Thyroid gland (tissue), 4 donors: ENCODE measurements around the gene USP9X. TPM values are rescaled to one million over a fixed set of nuclear protein-coding genes. Genes with fewer than 3 reads are reported as not detected.
A peak's percentile ranks its signal among the peaks of the same experiment; 100 is the strongest.
"Not testable (repeated sequence)": the region's sequence is repeated elsewhere in the genome, so short reads cannot be mapped to it uniquely, and the experiment has no call there.

ENCODE experiments used
- DNase-seq, 2 donors: peaks; one replicate each; pipeline ENCODE4 v3.0.0-alpha.2; 2019
- H3K27ac ChIP-seq, 3 donors: fragments of 200-600 bp; sonication (generic); 1 replicate in 2 of 3; 2 replicates in 1 of 3; pipeline ENCODE4 v1.5.1; 2016 to 2019; ENCODE audit warnings: mild to moderate bottlenecking in 1 of 3, moderate library complexity in 1 of 3
- H3K27me3 ChIP-seq: fragments of 200-600 bp; sonication (generic); one replicate; pipeline ENCODE4 v1.5.1; 2019
- H3K36me3 ChIP-seq, 2 donors: fragments of 200-600 bp; sonication (generic); one replicate each; pipeline ENCODE4 v1.5.1; 2016 to 2019
- H3K4me1 ChIP-seq, 2 donors: fragments of 200-600 bp; sonication (generic); one replicate each; pipeline ENCODE4 v1.5.1; 2017 to 2019
- H3K4me3 ChIP-seq, 3 donors: fragments of 200-600 bp; sonication (generic); replicated peaks in 1 of 3; 1 replicate in 2 of 3; 2 replicates in 1 of 3; pipeline ENCODE4 v1.5.1; 2016; ENCODE audit warnings: mild to moderate bottlenecking in 1 of 3
- H3K9me3 ChIP-seq: fragments of 200-600 bp; sonication (generic); one replicate; pipeline ENCODE4 v1.5.1; 2017
- POLR2A ChIP-seq, 2 donors: fragments of 450-650 bp; IDR thresholded peaks; one replicate each; pipeline ENCODE4 v1.6.1; 2017; ENCODE audit warnings: antibody characterized with exemption in 2 of 2, mild to moderate bottlenecking in 2 of 2, moderate library complexity in 1 of 2
- WGBS, 2 donors: methylation state at CpG; one replicate each; pipeline ENCODE4 v1.1.5; 2017; 5-methylcytosine and 5-hydroxymethylcytosine counted together
- intact Hi-C: fragments of 100-400 bp; cut with DNase I; formaldehyde crosslinking; loops from one replicate; pipeline ENCODE4 v1.15.1; 2023
- total RNA-seq, 4 donors: library from RNA; depleted of rRNA; stranded (reverse); fragments of >200 nt; gene quantifications; one replicate each; pipeline ENCODE4 v1.2.3, GENCODE V29; 2016
- TF ChIP-seq, protein P1 (sequence below), 6 experiments: fragments of 200-600 bp in 3 of 6; fragments of 450-650 bp in 3 of 6; sonication (generic) in 3 of 6; IDR thresholded peaks; one replicate each; pipeline ENCODE4 v1.5.1; 2016 to 2019; ENCODE audit warnings: antibody characterized with exemption in 6 of 6, mild to moderate bottlenecking in 2 of 6, inconsistent platforms in 1 of 6, moderate library complexity in 1 of 6

The USP9X gene
- total RNA-seq, 4 donors from 2014 or later = 101 to 138 (median 106) TPM

DNA sequence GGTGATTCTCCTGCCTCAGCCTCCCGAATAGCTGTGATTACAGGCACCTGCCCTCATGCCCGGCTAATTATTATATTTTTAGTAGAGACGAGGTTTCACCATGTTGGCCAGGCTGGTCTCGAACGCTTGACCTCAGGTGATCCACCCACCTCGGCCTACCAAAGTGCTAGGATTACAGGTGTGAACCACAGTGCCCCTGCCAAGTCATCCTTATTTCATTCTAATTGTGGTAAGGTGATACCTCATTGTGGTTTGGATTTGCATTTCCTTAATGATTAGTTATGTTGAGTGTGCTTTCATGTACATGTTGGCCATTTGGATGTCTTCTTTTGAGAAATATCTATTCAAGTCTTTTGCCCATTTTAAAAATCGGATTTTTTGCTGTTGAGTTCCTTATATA is 93.0 kb downstream of the USP9X start:
- Histone ChIP-seq H3K9me3 (no peaks in the 10 kb centered on the region), H3K4me1 (no peaks in the 10 kb centered on the region), H3K36me3 (peaks cover 0 to 10% of the 10 kb centered on the region in 2 donors), H3K27ac (no peak overlapping the region), H3K4me3 (no peak overlapping the region), H3K27me3 (no peaks in the 10 kb centered on the region)
- intact Hi-C loops = loop anchor here (5.0 kb wide), 1 partner anchor 74 kb away; no protein-coding TSS in a partner anchor
- 90 to 94% methylated on average over 5 to 7 of the region's 7 CpGs for WGBS, 2 donors
- TF ChIP-seq POLR2A (IDR thresholded peaks at IDR 0.05) = no peak
- TF ChIP-seq, protein P1, sequence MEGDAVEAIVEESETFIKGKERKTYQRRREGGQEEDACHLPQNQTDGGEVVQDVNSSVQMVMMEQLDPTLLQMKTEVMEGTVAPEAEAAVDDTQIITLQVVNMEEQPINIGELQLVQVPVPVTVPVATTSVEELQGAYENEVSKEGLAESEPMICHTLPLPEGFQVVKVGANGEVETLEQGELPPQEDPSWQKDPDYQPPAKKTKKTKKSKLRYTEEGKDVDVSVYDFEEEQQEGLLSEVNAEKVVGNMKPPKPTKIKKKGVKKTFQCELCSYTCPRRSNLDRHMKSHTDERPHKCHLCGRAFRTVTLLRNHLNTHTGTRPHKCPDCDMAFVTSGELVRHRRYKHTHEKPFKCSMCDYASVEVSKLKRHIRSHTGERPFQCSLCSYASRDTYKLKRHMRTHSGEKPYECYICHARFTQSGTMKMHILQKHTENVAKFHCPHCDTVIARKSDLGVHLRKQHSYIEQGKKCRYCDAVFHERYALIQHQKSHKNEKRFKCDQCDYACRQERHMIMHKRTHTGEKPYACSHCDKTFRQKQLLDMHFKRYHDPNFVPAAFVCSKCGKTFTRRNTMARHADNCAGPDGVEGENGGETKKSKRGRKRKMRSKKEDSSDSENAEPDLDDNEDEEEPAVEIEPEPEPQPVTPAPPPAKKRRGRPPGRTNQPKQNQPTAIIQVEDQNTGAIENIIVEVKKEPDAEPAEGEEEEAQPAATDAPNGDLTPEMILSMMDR (IDR thresholded peaks at IDR 0.05) = no peak
- no peak for DNase-seq

DNA sequence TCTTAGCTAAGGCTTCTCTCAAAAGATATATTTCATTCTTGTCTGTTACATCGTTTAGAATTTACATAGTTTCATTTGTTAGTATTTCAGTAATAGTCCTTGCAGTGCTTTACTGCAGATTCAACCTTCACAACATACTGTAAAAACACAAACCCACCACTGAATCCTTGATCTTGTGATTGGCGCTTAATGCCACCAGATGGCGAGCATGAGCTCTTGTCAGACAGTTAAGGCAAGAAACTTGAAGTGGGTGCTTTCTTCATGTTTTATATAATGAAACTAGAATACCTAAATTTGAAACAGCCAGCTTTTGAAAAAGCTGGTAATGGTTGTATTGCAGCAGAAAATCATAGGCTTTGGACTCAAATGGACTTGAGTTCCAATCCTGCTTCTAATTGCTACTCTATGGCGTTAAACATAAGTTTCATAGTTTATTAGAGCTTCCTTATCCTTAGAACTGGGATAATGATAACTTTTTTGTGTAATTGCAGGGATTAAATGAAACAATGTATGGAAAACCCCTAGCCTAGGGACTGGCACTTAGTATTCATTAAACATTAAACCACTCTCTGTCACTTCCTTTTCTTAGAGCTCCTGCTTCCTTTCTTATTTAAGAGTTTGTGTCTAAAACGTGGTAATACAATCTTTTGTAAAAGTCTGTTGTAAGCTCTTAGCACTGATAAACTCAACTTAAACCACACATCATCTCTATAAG is 95.1 kb downstream of the USP9X start:
- TF ChIP-seq, protein P1 (IDR thresholded peaks at IDR 0.05) = peak in 5 of 6 experiments; percentile 49 to 74 (median 60)
- TF ChIP-seq POLR2A (IDR thresholded peaks at IDR 0.05) = no peak
- Histone ChIP-seq H3K9me3 (no peaks in the 10 kb centered on the region), H3K4me3 (no peak overlapping the region), H3K27ac (no peak overlapping the region), H3K4me1 (no peaks in the 10 kb centered on the region), H3K36me3 (peaks cover 0 to 9% of the 10 kb centered on the region in 2 donors), H3K27me3 (no peaks in the 10 kb centered on the region)
- intact Hi-C loops = no loop called here
- WGBS, 2 donors = 36 to 44% methylated on average over 5 of the region's 5 CpGs
- DNase-seq = peak; percentile 47 to 54

GRCh38 chrX:41184312-41184711 is 99.1 kb downstream of the USP9X start:
- Histone ChIP-seq H3K4me3 (no peak overlapping the region), H3K9me3 (no peaks in the 10 kb centered on the region), H3K27me3 (no peaks in the 10 kb centered on the region), H3K4me1 (peaks cover 0 to 3% of the 10 kb centered on the region in 2 donors), H3K27ac (no peak overlapping the region), H3K36me3 (peaks cover 0 to 13% of the 10 kb centered on the region in 2 donors)
- no peak for DNase-seq
- 71 to 93% methylated on average over 3 of the region's 3 CpGs for WGBS, 2 donors
- intact Hi-C loops = no loop called here
- no peak for TF ChIP-seq POLR2A (IDR thresholded peaks at IDR 0.05)
- TF ChIP-seq, protein P1 (IDR thresholded peaks at IDR 0.05) = no peak

GRCh38 chrX:41186946-41187345 is 101.7 kb downstream of the USP9X start:
- H3K4me1 ChIP-seq, H3K4me3 ChIP-seq, H3K27ac ChIP-seq, DNase-seq, intact Hi-C loops, H3K27me3 ChIP-seq, H3K9me3 ChIP-seq: not testable (repeated sequence)
- WGBS, 2 donors = 92 to 96% methylated on average over 5 to 7 of the region's 7 CpGs
- peaks cover 0 to 18% of the 10 kb centered on the region in 2 donors for H3K36me3 ChIP-seq

DNA sequence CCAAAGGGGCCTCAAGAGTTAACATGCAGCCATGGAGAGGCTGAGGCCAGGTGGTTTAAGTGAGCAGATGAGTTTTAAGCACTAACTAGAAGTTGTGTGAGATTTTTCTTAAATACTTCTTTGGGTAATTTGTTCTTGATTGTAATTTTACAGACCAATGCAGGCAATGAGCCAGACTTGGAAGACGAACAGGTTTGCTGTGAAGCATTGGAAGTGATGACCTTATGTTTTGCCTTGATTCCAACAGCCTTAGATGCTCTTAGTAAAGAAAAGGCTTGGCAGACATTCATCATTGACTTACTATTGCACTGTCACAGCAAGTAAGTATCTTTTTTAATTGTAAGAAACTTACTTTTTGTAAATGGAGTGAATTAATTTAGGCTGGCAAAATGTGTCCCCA is 103.9 kb downstream of the USP9X start:
- Histone ChIP-seq H3K4me1 (peaks cover 0 to 3% of the 10 kb centered on the region in 2 donors), H3K27ac (no peak overlapping the region), H3K4me3 (no peak overlapping the region), H3K9me3 (no peaks in the 10 kb centered on the region), H3K36me3 (peaks cover 0 to 18% of the 10 kb centered on the region in 2 donors), H3K27me3 (no peaks in the 10 kb centered on the region)
- WGBS, 2 donors = 69 to 74% methylated on average over 1 of the region's 1 CpG
- no peak for DNase-seq
- intact Hi-C loops = no loop called here
- TF ChIP-seq, protein P1 (IDR thresholded peaks at IDR 0.05) = no peak
- no peak for TF ChIP-seq POLR2A (IDR thresholded peaks at IDR 0.05)
